ENCODE measurements around the gene SPC24.
"Not testable (repeated sequence)": the region's sequence is repeated elsewhere in the genome, so short reads cannot be mapped to it uniquely, and the experiment has no call there.

Gene SPC24

GRCh38 chr19:11148001-11148400, 7.6 kb downstream of the SPC24 start:
- no peak overlapping the region for H3K4me3 ChIP-seq
- H3K9me3 ChIP-seq (ENCODE audit: low read depth, low read length) = no peaks in the 10 kb centered on the region
- no peak for DNase-seq (ENCODE audit: low read depth, low spot score)
- peaks cover 45% of the 10 kb centered on the region for H3K36me3 ChIP-seq (ENCODE audit: insufficient read depth, low read length)
- TF ChIP-seq FOXP2 (optimal IDR thresholded peaks at IDR 0.05; ENCODE audit: control extremely low read depth, extremely low read length, insufficient read depth) (no peak), EZH2 (IDR thresholded peaks at IDR 0.05) (no peak), POLR2AphosphoS5 (IDR thresholded peaks at IDR 0.05; ENCODE audit: borderline replicate concordance, low read depth, low read length) (no peak)
- no peak overlapping the region for H3K27ac ChIP-seq
- H3K9ac ChIP-seq (ENCODE audit: insufficient read length) = no peak overlapping the region

- 0 out of 2 replicates have a peak overlapping the region, but pooled peaks have one; percentile 59 for H3K27ac ChIP-seq
- DNase-seq (ENCODE audit: low read depth, low spot score) = no peak
- H3K4me3 ChIP-seq = no peak overlapping the region
- H3K9me3 ChIP-seq (ENCODE audit: low read depth, low read length) = no peaks in the 10 kb centered on the region
- no peak overlapping the region for H3K9ac ChIP-seq (ENCODE audit: insufficient read length)
- peaks cover 34% of the 10 kb centered on the region for H3K36me3 ChIP-seq (ENCODE audit: insufficient read depth, low read length)
- TF ChIP-seq POLR2AphosphoS5 (IDR thresholded peaks at IDR 0.05; ENCODE audit: borderline replicate concordance, low read depth, low read length) (no peak), FOXP2 (optimal IDR thresholded peaks at IDR 0.05; ENCODE audit: control extremely low read depth, extremely low read length, insufficient read depth) (no peak), EZH2 (IDR thresholded peaks at IDR 0.05) (no peak)
Observed at GRCh38 chr19:11145536-11145924, 10.1 kb downstream of the SPC24 start.

- no peaks in the 10 kb centered on the region for H3K9me3 ChIP-seq (ENCODE audit: low read depth, low read length)
- TF ChIP-seq FOXP2 (optimal IDR thresholded peaks at IDR 0.05; ENCODE audit: control extremely low read depth, extremely low read length, insufficient read depth) (peak; percentile 2), EZH2 (IDR thresholded peaks at IDR 0.05) (no peak)
- peaks cover 21% of the 10 kb centered on the region for H3K36me3 ChIP-seq (ENCODE audit: insufficient read depth, low read length)
- peak overlapping the region; percentile 22 for H3K9ac ChIP-seq (ENCODE audit: insufficient read length)
- DNase-seq (ENCODE audit: low read depth, low spot score) = no peak
- peak overlapping the region; percentile 45 for H3K4me3 ChIP-seq
- H3K27ac ChIP-seq = peak overlapping the region; percentile 62; the same call in 1 of the 2 replicates
Observed at GRCh38 chr19:11142528-11143171, 12.9 kb downstream of the SPC24 start.

- Histone ChIP-seq H3K9me3 (ENCODE audit: low read depth, low read length) (no peaks in the 10 kb centered on the region), H3K9ac (ENCODE audit: insufficient read length) (no peak overlapping the region), H3K27ac (no peak overlapping the region), H3K4me3 (no peak overlapping the region), H3K36me3 (ENCODE audit: insufficient read depth, low read length) (peaks cover 15% of the 10 kb centered on the region)
- DNase-seq (ENCODE audit: low read depth, low spot score) = no peak
- TF ChIP-seq FOXP2 (optimal IDR thresholded peaks at IDR 0.05; ENCODE audit: control extremely low read depth, extremely low read length, insufficient read depth) (no peak), POLR2AphosphoS5 (IDR thresholded peaks at IDR 0.05; ENCODE audit: borderline replicate concordance, low read depth, low read length) (no peak; the same call in 1 of the 2 replicates), EZH2 (IDR thresholded peaks at IDR 0.05) (no peak)
Observed at GRCh38 chr19:11141937-11142527, 13.6 kb downstream of the SPC24 start.

- Histone ChIP-seq H3K9ac (ENCODE audit: insufficient read length) (no peak overlapping the region), H3K36me3 (ENCODE audit: insufficient read depth, low read length) (peaks cover 8% of the 10 kb centered on the region), H3K4me3 (no peak overlapping the region), H3K9me3 (ENCODE audit: low read depth, low read length) (no peaks in the 10 kb centered on the region), H3K27ac (no peak overlapping the region)
- no peak for DNase-seq (ENCODE audit: low read depth, low spot score)
- no peak for TF ChIP-seq POLR2AphosphoS5 (IDR thresholded peaks at IDR 0.05; ENCODE audit: borderline replicate concordance, low read depth, low read length)
- no peak for TF ChIP-seq FOXP2 (optimal IDR thresholded peaks at IDR 0.05; ENCODE audit: control extremely low read depth, extremely low read length, insufficient read depth)
- TF ChIP-seq EZH2 (IDR thresholded peaks at IDR 0.05) = no peak
Observed at GRCh38 chr19:11140896-11141295, 14.7 kb downstream of the SPC24 start.

GRCh38 chr19:11140023-11140538, 15.5 kb downstream of the SPC24 start:
- H3K4me3 ChIP-seq; DNase-seq (ENCODE audit: low read depth, low spot score); H3K27ac ChIP-seq; H3K36me3 ChIP-seq (ENCODE audit: insufficient read depth, low read length); H3K9me3 ChIP-seq (ENCODE audit: low read depth, low read length); H3K9ac ChIP-seq (ENCODE audit: insufficient read length): not testable (repeated sequence)

GRCh38 chr19:11138601-11139300, 16.8 kb downstream of the SPC24 start:
- peak overlapping the region; percentile 42; the same call in 1 of the 2 replicates for H3K27ac ChIP-seq
- H3K9me3 ChIP-seq (ENCODE audit: low read depth, low read length) = no peaks in the 10 kb centered on the region
- TF ChIP-seq EZH2 (IDR thresholded peaks at IDR 0.05) = no peak
- TF ChIP-seq POLR2AphosphoS5 (IDR thresholded peaks at IDR 0.05; ENCODE audit: borderline replicate concordance, low read depth, low read length) = no peak; the same call in 1 of the 2 replicates
- peak; percentile 19 for TF ChIP-seq FOXP2 (optimal IDR thresholded peaks at IDR 0.05; ENCODE audit: control extremely low read depth, extremely low read length, insufficient read depth)
- no peaks in the 10 kb centered on the region for H3K36me3 ChIP-seq (ENCODE audit: insufficient read depth, low read length)
- no peak overlapping the region for H3K9ac ChIP-seq (ENCODE audit: insufficient read length)
- no peak for DNase-seq (ENCODE audit: low read depth, low spot score)
- H3K4me3 ChIP-seq = peak overlapping the region; percentile 12

- TF ChIP-seq FOXP2 (optimal IDR thresholded peaks at IDR 0.05; ENCODE audit: control extremely low read depth, extremely low read length, insufficient read depth) (peak; percentile 87), POLR2AphosphoS5 (IDR thresholded peaks at IDR 0.05; ENCODE audit: borderline replicate concordance, low read depth, low read length) (peak; percentile 80), EZH2 (IDR thresholded peaks at IDR 0.05) (no peak)
- H3K9ac ChIP-seq (ENCODE audit: insufficient read length) = no peak overlapping the region
- peak; percentile 84 for DNase-seq (ENCODE audit: low read depth, low spot score)
- H3K36me3 ChIP-seq (ENCODE audit: insufficient read depth, low read length) = peaks cover 4% of the 10 kb centered on the region; the same call in 1 of the 2 replicates
- peak overlapping the region; percentile 77 for H3K27ac ChIP-seq
- peak overlapping the region; percentile 71 for H3K4me3 ChIP-seq
- H3K9me3 ChIP-seq (ENCODE audit: low read depth, low read length) = no peaks in the 10 kb centered on the region
Observed at GRCh38 chr19:11137542-11138384, 17.8 kb downstream of the SPC24 start.

Data from SK-N-MC (cell line).